AG04450 (cell line): ENCODE measurements around the gene EPHA4. TPM values are rescaled to one million over a fixed set of nuclear protein-coding genes. Genes with fewer than 3 reads are reported as not detected.

Source experiments
- CTCF ChIA-PET: fragments of 300-600, 350-600 bp; formaldehyde crosslinking; extraction: SDS; loops from one replicate; lab custom pipeline; 2022; ENCODE audit warnings: antibody characterized with exemption, inconsistent platforms; lab: Charles Lee
- POLR2A ChIA-PET: fragments of 350-600 bp; formaldehyde crosslinking; extraction: SDS; loops from one replicate; lab custom pipeline; 2021; ENCODE audit warnings: antibody characterized with exemption, inconsistent platforms; lab: Yijun Ruan, JAX
- DNase-seq: peaks from one replicate; pipeline ENCODE4 v3.0.0-alpha.2; 2011; ENCODE audit warnings: low read depth, low spot score
- H3K27ac ChIP-seq: one replicate; pipeline ENCODE4 v1.5.1; 2012; ENCODE audit warnings: low read depth, low read length, control low read depth
- H3K27me3 ChIP-seq: one replicate; pipeline ENCODE4 v1.6.0; 2012; ENCODE audit warnings: low read length; ENCODE audit not compliant: control insufficient read depth, insufficient read depth
- H3K4me3 ChIP-seq: 2 replicates; pipeline ENCODE4 v1.5.1; 2011; ENCODE audit warnings: mild to moderate bottlenecking, low read depth, low read length, control low read depth
- H3K9me3 ChIP-seq: 2 replicates; pipeline ENCODE4 v1.5.1; 2012; ENCODE audit warnings: low read length; ENCODE audit not compliant: control insufficient read depth, insufficient read depth
- CTCF ChIP-seq: IDR thresholded peaks from 2 replicates; pipeline ENCODE4 v1.5.1; 2011; ENCODE audit warnings: low read depth, low read length, control low read depth, inconsistent platforms
- polyA plus RNA-seq: library from polyadenylated mRNA; depleted of rRNA; stranded (reverse); fragments of >200 nt; gene quantifications from 2 replicates; pipeline ENCODE4 v1.2.3, GENCODE V29; 2011

The EPHA4 gene
- polyA plus RNA-seq, 1 experiment = 37.9 TPM

GRCh38 chr2:221460136-221460535 lies 112.0 kb downstream of the EPHA4 start:
- ChIA-PET POLR2A (no interaction called here), CTCF (no interaction called here)
- H3K4me3 ChIP-seq = no peak overlapping the region
- TF ChIP-seq CTCF = no peak
- no peak overlapping the region for H3K27ac ChIP-seq
- DNase-seq = no peak
- no peaks in the 10 kb centered on the region for H3K27me3 ChIP-seq
- H3K9me3 ChIP-seq = no peaks in the 10 kb centered on the region

- POLR2A ChIA-PET = no interaction called here
Observed at GRCh38 chr2:221458578-221458977, 113.5 kb downstream of the EPHA4 start.

GRCh38 chr2:221455214-221455613 lies 116.9 kb downstream of the EPHA4 start:
- DNase-seq = no peak
- CTCF ChIA-PET = no interaction called here

More at GRCh38 chr2:221458578-221458977, 113.5 kb downstream of the EPHA4 start:
- DNase-seq = no peak
- no peak for TF ChIP-seq CTCF
- Histone ChIP-seq H3K4me3 (no peak overlapping the region), H3K27me3 (no peaks in the 10 kb centered on the region), H3K27ac (no peak overlapping the region), H3K9me3 (no peaks in the 10 kb centered on the region)
- CTCF ChIA-PET = interaction anchor here (2.1 kb wide), 1 partner anchor 11 kb away, joined by 6 read pairs; no protein-coding TSS in a partner anchor

GRCh38 chr2:221454459-221455105 lies 117.5 kb downstream of the EPHA4 start:
- POLR2A ChIA-PET = no interaction called here
- H3K9me3 ChIP-seq = no peaks in the 10 kb centered on the region
- no peak for TF ChIP-seq CTCF
- no peak overlapping the region for H3K27ac ChIP-seq
- CTCF ChIA-PET = no interaction called here
- H3K27me3 ChIP-seq = no peaks in the 10 kb centered on the region
- DNase-seq = no peak
- H3K4me3 ChIP-seq = no peak overlapping the region

More at GRCh38 chr2:221455214-221455613, 116.9 kb downstream of the EPHA4 start:
- TF ChIP-seq CTCF = no peak
- POLR2A ChIA-PET = no interaction called here
- Histone ChIP-seq H3K9me3 (no peaks in the 10 kb centered on the region), H3K27ac (no peak overlapping the region), H3K4me3 (no peak overlapping the region), H3K27me3 (no peaks in the 10 kb centered on the region)

- H3K4me3 ChIP-seq = no peak overlapping the region
- ChIA-PET CTCF (interaction anchor here (0.6 kb wide), 1 partner anchor 1710 kb away, joined by 4 read pairs; no protein-coding TSS in a partner anchor), POLR2A (no interaction called here)
- H3K9me3 ChIP-seq = no peaks in the 10 kb centered on the region
- no peaks in the 10 kb centered on the region for H3K27me3 ChIP-seq
- no peak overlapping the region for H3K27ac ChIP-seq
- no peak for DNase-seq
- no peak for TF ChIP-seq CTCF
Observed at GRCh38 chr2:221451862-221452788, 120.0 kb downstream of the EPHA4 start.
